B cell (primary cell): ENCODE measurements around the gene MAN2A1. TPM values are rescaled to one million over a fixed set of nuclear protein-coding genes. Genes with fewer than 3 reads are reported as not detected.

Source experiments
- ATAC-seq: fragments of 200-7000 bp; cut with Tn5 transposase; one replicate; pipeline ENCODE4 v1.10.0; 2021; ENCODE audit warnings: low read depth, mild to moderate bottlenecking, moderate number of reproducible peaks, moderate library complexity
- CTCF ChIA-PET: fragments of 350-600 bp; sonication (Branson Sonifier 250); formaldehyde crosslinking; loops from one replicate; lab custom pipeline; 2021; ENCODE audit warnings: antibody characterized with exemption, inconsistent platforms; lab: Charles Lee
- POLR2A ChIA-PET: fragments of 350-600 bp; sonication (Branson Sonifier 250); formaldehyde crosslinking; loops from one replicate; lab custom pipeline; 2021; ENCODE audit warnings: antibody characterized with exemption; lab: Charles Lee
- DNase-seq: peaks from one replicate; pipeline ENCODE4 v3.0.0; 2013
- H2AFZ ChIP-seq: 2 replicates; pipeline ENCODE4 v1.6.1; 2012; ENCODE audit warnings: mild to moderate bottlenecking, low read depth, low read length; ENCODE audit not compliant: insufficient read depth, poor library complexity, severe bottlenecking
- H3K27ac ChIP-seq, 2 donors: 1 replicate in 1 of 2; 2 replicates in 1 of 2; pipeline ENCODE4 v1.5.1; 2012 to 2013; ENCODE audit warnings: low read length in 2 of 2, mild to moderate bottlenecking in 2 of 2, moderate library complexity in 1 of 2
- H3K27me3 ChIP-seq, 4 experiments: fragments of 200-600 bp in 1 of 4; sonication (generic) in 1 of 4; replicated peaks in 1 of 4; 1 replicate in 2 of 4; 2 replicates in 2 of 4; pipeline versions ENCODE4 v1.6.1 to v1.7.0; 2013 to 2016; ENCODE audit warnings: low read length in 3 of 4, mild to moderate bottlenecking in 2 of 4, mixed read lengths in 1 of 4, moderate library complexity in 1 of 4; ENCODE audit not compliant: insufficient read depth in 4 of 4, control insufficient read depth in 3 of 4; ENCODE audit errors: control extremely low read depth in 1 of 4
- H3K36me3 ChIP-seq, 2 experiments: replicated peaks in 1 of 2; 1 replicate in 1 of 2; 2 replicates in 1 of 2; pipeline versions ENCODE4 v1.6.1 to v1.7.1; 2013; ENCODE audit warnings: low read length in 1 of 2; ENCODE audit not compliant: insufficient read depth in 2 of 2, control insufficient read depth in 1 of 2; ENCODE audit errors: control extremely low read depth in 1 of 2, extremely low read depth in 1 of 2
- H3K4me1 ChIP-seq, 2 donors: fragments of 200-600 bp in 1 of 2; sonication (generic) in 1 of 2; 1 replicate in 1 of 2; 2 replicates in 1 of 2; pipeline versions ENCODE4 v1.5.1 to v1.6.1; 2013 to 2017; ENCODE audit warnings: low read length in 2 of 2; ENCODE audit not compliant: control insufficient read depth in 2 of 2, insufficient read depth in 2 of 2
- H3K4me2 ChIP-seq: replicated peaks from 2 replicates; pipeline ENCODE3; 2012; ENCODE audit warnings: mild to moderate bottlenecking, low read depth, low read length; ENCODE audit not compliant: poor library complexity, severe bottlenecking
- H3K4me3 ChIP-seq, 5 experiments: fragments of 200-600 bp in 1 of 5; sonication (generic) in 1 of 5; 1 replicate in 3 of 5; 2 replicates in 2 of 5; pipeline versions ENCODE4 v1.5.1 to v1.7.0; 2011 to 2016; ENCODE audit warnings: low read length in 4 of 5, mild to moderate bottlenecking in 4 of 5, low read depth in 2 of 5, control low read depth in 1 of 5, moderate library complexity in 1 of 5; ENCODE audit not compliant: insufficient read depth in 1 of 5; ENCODE audit errors: control extremely low read depth in 1 of 5, extremely low read depth in 1 of 5
- H3K79me2 ChIP-seq: fragments of 200-600 bp; sonication (generic); one replicate; pipeline ENCODE4 v1.6.0; 2016; ENCODE audit warnings: low read length; ENCODE audit not compliant: control insufficient read depth, insufficient read depth
- H3K9ac ChIP-seq: fragments of 200-600 bp; sonication (generic); 2 replicates; pipeline ENCODE4 v1.6.1; 2017; ENCODE audit warnings: mild to moderate bottlenecking, low read length, moderate library complexity
- H3K9me3 ChIP-seq, 3 donors: one replicate each; pipeline versions ENCODE4 v1.6.1 to v1.7.1; 2013; ENCODE audit warnings: low read length in 2 of 3; ENCODE audit not compliant: control insufficient read depth in 2 of 3, insufficient read depth in 1 of 3; ENCODE audit errors: control extremely low read depth in 1 of 3
- H4K20me1 ChIP-seq: 2 replicates; pipeline ENCODE4 v1.6.0; 2012; ENCODE audit warnings: mild to moderate bottlenecking, low read length; ENCODE audit not compliant: insufficient read depth, control insufficient read depth, poor library complexity, severe bottlenecking
- H3K27ac Mint-ChIP-seq: one replicate; pipeline ENCODE4 v1.8.0; 2021; ENCODE audit warnings: mixed read lengths
- H3K27me3 Mint-ChIP-seq: one replicate; pipeline ENCODE4 v1.8.0; 2021; ENCODE audit warnings: mixed read lengths
- H3K4me1 Mint-ChIP-seq: one replicate; pipeline ENCODE4 v1.8.0; 2021; ENCODE audit warnings: mixed read lengths
- H3K4me3 Mint-ChIP-seq: one replicate; pipeline ENCODE4 v1.8.0; 2021; ENCODE audit warnings: mixed read lengths
- H3K9me3 Mint-ChIP-seq: one replicate; pipeline ENCODE4 v1.8.0; 2022; ENCODE audit warnings: mixed read lengths; ENCODE audit not compliant: insufficient read depth
- EZH2 ChIP-seq: IDR thresholded peaks from 2 replicates; pipeline ENCODE4 v1.6.1; 2012; ENCODE audit warnings: borderline replicate concordance, low read depth, mild to moderate bottlenecking, moderate library complexity, low read length; ENCODE audit not compliant: insufficient read depth, poor library complexity, severe bottlenecking
- WGBS: methylation state at CpG from one replicate; pipeline ENCODE4 v1.1.5; 2013; ENCODE audit warnings: missing lambda C conversion rate; ENCODE audit not compliant: insufficient coverage; 5-methylcytosine and 5-hydroxymethylcytosine counted together
- intact Hi-C: fragments of 100-400 bp; cut with micrococcal nuclease; formaldehyde crosslinking; loops from one replicate; pipeline ENCODE4 v1.10.0; 2022
- polyA plus RNA-seq: library from polyadenylated mRNA; depleted of rRNA; stranded (reverse); fragments of >200 nt; gene quantifications from 2 replicates; pipeline ENCODE4 v1.2.3, GENCODE V29; 2012
- total RNA-seq, 2 donors: library from RNA; stranded (reverse); fragments of 120-200 nt in 1 of 2; gene quantifications; 1 replicate in 1 of 2; 2 replicates in 1 of 2; pipeline versions ENCODE4 v1.2.3 to v1.2.4, GENCODE V29; 2013 to 2022
- TF ChIP-seq, protein P1 (sequence below): fragments of 200-600 bp; IDR thresholded peaks from one replicate; pipeline ENCODE4 v1.8.0; 2022; ENCODE audit warnings: antibody characterized with exemption, mild to moderate bottlenecking

The MAN2A1 gene
- total and polyA plus RNA-seq, 2 donors (not counting 1 experiment from before 2014, with no cell fraction given): 12.7 to 55.0 TPM

DNA sequence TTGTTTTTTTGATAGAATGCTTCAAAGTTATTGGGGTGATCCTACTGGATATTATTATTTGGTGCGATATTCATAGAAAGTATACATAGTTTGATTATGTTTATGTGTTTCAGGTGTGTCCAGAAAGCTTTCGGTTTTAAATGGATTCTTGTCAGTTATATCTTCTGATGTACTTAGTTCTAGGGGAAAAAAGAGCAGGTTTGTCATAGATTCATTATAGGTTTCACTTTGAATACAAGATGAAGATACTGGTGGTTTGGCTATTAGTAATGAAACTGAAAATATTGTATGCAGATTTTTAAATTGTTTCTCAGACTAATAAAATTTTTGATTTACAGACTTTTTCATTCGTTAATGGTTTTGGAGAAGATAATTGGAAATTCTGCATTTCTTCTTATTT is 98.9 kb downstream of the MAN2A1 start:
- WGBS: 57% methylated on average over 1 of the region's 3 CpGs
- intact Hi-C loops: no loop called here
- Histone ChIP-seq H3K4me3 (no peak overlapping the region), H3K27me3 (no peaks in the 10 kb centered on the region), H3K4me2 (no peak overlapping the region), H3K9ac (no peak overlapping the region), H4K20me1 (no peaks in the 10 kb centered on the region), H3K36me3 (peaks cover 14 to 33% of the 10 kb centered on the region in 2 experiments), H3K9me3 (peaks cover 0 to 1% (median 0%) of the 10 kb centered on the region in 3 donors), H3K4me1 (no peaks in the 10 kb centered on the region), H3K79me2 (no peaks in the 10 kb centered on the region), H2AFZ (no peak overlapping the region), H3K27ac (no peak overlapping the region)
- TF ChIP-seq EZH2: no peak
- TF ChIP-seq, protein P1, sequence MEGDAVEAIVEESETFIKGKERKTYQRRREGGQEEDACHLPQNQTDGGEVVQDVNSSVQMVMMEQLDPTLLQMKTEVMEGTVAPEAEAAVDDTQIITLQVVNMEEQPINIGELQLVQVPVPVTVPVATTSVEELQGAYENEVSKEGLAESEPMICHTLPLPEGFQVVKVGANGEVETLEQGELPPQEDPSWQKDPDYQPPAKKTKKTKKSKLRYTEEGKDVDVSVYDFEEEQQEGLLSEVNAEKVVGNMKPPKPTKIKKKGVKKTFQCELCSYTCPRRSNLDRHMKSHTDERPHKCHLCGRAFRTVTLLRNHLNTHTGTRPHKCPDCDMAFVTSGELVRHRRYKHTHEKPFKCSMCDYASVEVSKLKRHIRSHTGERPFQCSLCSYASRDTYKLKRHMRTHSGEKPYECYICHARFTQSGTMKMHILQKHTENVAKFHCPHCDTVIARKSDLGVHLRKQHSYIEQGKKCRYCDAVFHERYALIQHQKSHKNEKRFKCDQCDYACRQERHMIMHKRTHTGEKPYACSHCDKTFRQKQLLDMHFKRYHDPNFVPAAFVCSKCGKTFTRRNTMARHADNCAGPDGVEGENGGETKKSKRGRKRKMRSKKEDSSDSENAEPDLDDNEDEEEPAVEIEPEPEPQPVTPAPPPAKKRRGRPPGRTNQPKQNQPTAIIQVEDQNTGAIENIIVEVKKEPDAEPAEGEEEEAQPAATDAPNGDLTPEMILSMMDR: no peak
- Mint-ChIP-seq H3K9me3 (no peaks in the 10 kb centered on the region), H3K4me1 (no peaks in the 10 kb centered on the region), H3K4me3 (no peak overlapping the region), H3K27me3 (no peaks in the 10 kb centered on the region), H3K27ac (no peak overlapping the region)
- CTCF ChIA-PET: no interaction called here
- POLR2A ChIA-PET: no interaction called here
- ATAC-seq (no peak), DNase-seq (no peak)

DNA sequence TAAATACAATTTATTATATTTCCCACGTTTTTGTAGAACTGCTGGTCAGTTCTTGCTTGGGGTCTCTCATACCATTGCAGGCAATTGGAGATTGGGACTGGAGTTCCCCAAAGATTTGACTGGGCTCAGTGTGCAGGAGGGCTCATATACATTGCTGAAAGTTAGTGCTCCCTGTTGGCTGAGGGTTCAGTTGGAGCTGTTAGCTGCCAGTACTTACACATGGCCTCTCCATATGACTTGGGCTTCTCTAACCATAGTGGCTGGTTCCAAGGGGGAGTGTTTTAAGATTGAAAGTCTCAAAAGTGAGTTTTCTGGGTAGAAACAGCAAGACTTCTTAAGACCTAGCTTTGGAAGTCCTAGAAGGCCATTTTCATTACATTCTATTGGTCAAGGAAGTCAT is 102.9 kb downstream of the MAN2A1 start:
- no peak overlapping the region for H3K4me3 Mint-ChIP-seq

More for the DNA sequence above, 102.9 kb downstream of the MAN2A1 start:
- Histone ChIP-seq H3K27me3 (no peaks in the 10 kb centered on the region), H3K4me1 (no peaks in the 10 kb centered on the region), H3K27ac (no peak overlapping the region), H4K20me1 (no peaks in the 10 kb centered on the region), H2AFZ (no peak overlapping the region), H3K4me3 (no peak overlapping the region), H3K9me3 (no peaks in the 10 kb centered on the region), H3K4me2 (no peak overlapping the region), H3K9ac (no peak overlapping the region), H3K79me2 (no peaks in the 10 kb centered on the region), H3K36me3 (peaks cover 15 to 35% of the 10 kb centered on the region in 2 experiments)
- TF ChIP-seq EZH2: no peak
- TF ChIP-seq, protein P1: no peak
- CTCF ChIA-PET: no interaction called here
- H3K4me1 Mint-ChIP-seq: no peaks in the 10 kb centered on the region
- no peak for DNase-seq
- no peaks in the 10 kb centered on the region for H3K9me3 Mint-ChIP-seq
- ATAC-seq: no peak
- H3K27me3 Mint-ChIP-seq: no peaks in the 10 kb centered on the region
- WGBS: no CpG with 5 or more reads among the region's 1 CpG
- POLR2A ChIA-PET: no interaction called here
- H3K27ac Mint-ChIP-seq: no peak overlapping the region
- intact Hi-C loops: no loop called here
